D341Med (cell line): ENCODE results near the gene MYO3B.
"Not testable (repeated sequence)": the region's sequence is repeated elsewhere in the genome, so short reads cannot be mapped to it uniquely, and the experiment has no call there.

ENCODE experiments used
- DNase-seq: peaks from one replicate; pipeline ENCODE4 v3.0.0; 2012; ENCODE audit warnings: low spot score

Gene MYO3B

DNA sequence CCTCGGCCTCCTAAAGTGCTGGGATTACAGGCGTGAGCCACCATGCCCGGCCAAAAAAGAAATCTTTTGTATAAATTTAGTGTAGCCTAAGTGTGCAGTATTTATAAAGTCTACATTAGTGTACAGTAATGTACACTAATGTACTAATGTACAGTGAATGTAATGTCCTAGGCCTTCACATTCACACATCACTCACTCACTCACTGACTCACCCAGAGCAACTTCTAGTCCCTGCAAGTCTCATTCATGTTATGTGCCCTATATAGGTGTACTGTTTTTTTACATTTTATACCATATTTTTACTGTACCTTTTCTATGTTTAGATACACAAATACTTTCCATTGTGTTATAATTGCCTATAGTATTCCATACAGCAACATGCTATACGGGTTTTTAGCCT lies 254.9 kb downstream of the MYO3B start:
- no peak for DNase-seq

- no peak for DNase-seq
Measured at GRCh38 chr2:170433448-170433847, 255.5 kb downstream of the MYO3B start.

- not testable (repeated sequence) for DNase-seq
Measured at GRCh38 chr2:170434396-170434795, 256.4 kb downstream of the MYO3B start.

GRCh38 chr2:170434900-170435621 lies 257.1 kb downstream of the MYO3B start:
- DNase-seq, result no peak

DNA sequence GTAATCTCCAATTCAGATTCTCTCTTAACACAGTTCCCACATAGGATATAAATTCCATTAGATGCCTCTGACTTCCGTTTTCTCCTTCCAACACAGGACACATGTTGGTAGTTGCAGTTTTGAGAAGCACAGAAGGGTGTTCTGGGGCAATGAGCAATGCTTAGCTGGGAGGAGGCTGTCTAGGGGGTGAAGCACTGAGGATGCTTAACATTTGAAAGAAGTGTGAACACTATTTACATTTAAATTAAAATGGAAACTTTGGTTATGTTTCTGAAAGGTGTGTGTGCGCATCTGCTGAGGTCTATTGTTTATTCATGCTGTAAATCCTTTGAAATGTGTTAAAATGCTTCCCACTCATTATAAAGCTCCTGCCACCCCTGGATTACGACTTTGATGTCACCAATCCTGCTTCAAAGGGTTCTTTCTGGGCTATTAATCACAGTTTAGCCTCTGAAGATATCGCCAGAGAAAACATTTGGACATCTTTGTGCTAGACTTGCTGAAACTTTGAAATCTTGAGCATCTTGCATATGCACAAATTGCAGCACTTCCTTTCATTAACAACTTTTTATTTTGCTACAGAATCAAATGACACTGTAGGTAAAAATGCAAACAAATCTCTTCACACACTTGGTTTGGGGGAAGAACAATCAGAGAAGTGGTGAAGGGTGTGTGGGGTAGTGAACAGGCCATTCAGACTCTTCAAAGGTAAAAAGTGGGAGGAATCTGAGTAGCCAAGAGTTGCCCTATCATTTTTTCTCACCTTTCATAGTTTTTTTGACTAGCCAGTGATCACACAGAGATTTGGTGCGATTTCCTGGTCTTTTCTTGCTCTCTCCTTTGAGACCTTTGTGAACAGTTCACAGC lies 258.4 kb downstream of the MYO3B start:
- no peak for DNase-seq

DNA sequence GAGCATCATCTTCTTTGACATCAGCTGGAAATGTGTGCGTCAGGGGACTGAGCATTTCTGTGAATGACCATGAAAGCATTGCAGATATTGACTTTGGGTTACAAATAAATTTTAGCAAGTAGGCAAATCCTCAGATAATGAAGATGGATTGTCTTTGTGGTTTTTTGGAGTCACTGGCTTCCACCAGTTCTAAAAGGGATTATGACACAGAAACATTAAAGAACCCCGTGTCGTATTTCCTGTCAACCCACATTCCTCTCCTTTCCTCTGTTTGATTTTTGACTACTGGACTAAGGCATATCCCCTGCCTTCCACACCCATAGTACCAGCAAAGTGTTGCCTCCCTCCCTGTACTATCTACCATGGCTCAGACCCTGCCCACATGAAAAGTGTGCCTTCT lies 268.1 kb downstream of the MYO3B start:
- no peak for DNase-seq

DNA sequence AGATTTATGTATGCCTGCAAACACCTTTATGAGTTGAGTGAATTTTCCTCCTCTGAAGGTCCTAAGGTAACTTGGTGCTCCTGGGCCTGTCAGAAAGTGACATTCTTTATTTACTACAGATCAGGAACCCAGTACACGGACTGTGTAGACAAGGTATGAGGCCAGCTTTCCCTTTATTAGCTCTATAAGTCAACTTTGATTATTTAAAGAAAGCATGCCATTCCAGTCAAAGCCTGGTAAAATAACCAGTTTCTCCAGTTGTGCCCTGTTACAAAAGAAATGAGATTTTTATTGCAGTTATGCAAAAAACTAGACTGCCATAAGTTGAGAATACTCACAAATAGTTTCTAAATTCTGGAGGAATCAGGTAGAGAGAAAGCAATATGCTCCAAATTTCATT lies 271.1 kb downstream of the MYO3B start:
- DNase-seq, result no peak

- DNase-seq, result no peak
Measured at GRCh38 chr2:170454471-170455372, 276.8 kb downstream of the MYO3B start.

DNA sequence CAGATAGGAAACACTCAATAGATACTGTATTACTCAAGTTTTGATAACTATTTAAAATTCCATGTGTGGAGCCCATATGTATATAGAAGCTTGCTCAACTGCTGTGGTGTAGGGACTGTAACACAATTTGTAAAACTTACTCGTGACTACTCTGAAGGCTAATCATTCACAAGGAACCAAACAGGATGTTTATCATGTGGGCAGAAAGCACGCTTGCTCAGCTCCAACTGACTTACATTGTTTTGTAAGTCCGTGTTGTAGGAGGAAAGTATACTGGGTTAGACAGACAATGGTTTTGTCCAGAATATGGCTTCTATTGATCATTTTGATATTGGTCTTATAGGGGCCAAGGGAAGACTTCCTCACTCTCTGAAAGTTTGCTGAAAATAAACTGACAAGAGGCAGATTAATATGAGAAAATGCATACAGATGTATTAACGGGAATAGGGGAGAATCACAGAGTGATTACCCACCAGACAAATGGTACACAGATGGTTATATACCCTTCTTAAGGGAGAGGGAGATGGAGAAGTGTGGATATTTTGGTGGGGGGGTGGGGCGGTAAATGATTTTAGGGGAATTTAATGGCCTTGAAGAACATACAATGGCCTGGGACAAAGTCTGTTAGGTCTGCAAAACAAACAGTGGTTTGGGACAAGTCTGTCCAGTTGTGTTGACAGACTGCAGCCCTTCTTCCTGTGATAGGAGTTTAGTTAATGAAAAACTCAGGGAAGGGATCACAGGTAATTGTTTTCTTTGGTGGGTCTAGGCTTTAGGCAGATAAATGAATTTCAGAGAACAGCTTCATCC lies 277.9 kb downstream of the MYO3B start:
- no peak for DNase-seq

GRCh38 chr2:170456914-170457313 lies 279.0 kb downstream of the MYO3B start:
- no peak for DNase-seq

DNA sequence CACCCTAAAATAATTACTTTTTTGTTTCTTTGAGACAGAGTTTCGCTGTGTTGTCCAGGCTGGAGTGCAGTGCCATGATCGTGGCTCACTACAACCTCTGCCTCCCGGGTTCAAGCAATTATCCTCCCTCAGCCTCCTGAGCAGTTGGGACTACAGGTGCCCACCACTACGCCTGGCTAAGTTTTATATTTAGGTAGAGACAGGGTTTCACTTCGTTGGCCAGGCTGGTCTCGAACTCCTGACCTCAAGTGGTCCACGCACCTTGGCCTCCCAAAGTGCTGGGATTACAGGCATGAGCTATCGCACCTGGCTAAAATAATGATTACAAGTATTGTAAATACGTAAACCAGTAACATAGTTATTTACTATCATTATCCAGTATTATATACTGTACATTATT lies 279.8 kb downstream of the MYO3B start:
- no peak for DNase-seq

GRCh38 chr2:170461889-170462288 lies 283.9 kb downstream of the MYO3B start:
- DNase-seq, result no peak

- DNase-seq, result no peak
Measured at GRCh38 chr2:170462433-170463205, 284.7 kb downstream of the MYO3B start.

- no peak for DNase-seq
Measured at GRCh38 chr2:170463206-170463537, 285.2 kb downstream of the MYO3B start.

DNA sequence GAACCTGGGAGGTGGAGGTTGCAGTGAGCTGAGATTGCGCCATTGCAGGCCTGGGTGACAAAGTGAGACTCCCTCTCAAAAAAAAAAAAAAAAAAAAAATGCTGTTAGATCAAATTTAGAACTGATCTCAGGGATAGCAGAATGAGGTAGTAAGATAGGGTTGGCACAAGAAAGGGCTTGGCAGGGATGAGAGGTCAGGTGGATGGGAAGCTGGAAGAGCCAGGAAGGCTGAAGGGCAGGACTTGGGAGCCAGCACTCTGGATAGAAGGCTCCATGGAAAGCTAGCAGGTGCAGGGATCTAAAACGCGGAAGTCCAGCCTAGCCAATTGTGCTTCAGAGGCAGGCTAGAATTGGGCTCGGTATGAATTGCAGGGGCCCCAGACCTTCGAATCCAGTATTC lies 286.3 kb downstream of the MYO3B start:
- no peak for DNase-seq

- DNase-seq, result no peak
Measured at GRCh38 chr2:170465241-170465640, 287.3 kb downstream of the MYO3B start.

DNA sequence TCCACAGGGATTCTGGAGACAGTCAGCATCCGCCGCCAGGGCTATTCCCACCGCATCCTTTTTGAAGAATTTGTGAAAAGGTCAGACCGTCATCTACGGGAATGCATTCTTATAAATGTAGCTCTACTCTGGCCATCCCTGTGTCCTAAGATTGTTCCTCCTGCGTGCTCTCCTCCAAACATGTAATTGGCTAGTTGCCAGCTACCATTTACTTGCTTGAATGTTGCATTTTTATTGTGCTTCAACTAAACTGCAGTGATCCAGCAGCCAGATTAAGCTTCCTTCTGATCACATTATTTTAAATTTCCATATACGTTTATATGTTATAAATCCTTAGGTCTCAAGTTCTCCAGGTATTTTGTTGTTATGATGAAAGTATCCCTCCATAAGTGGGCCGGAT lies 288.7 kb downstream of the MYO3B start:
- no peak for DNase-seq

- no peak for DNase-seq
Measured at GRCh38 chr2:170467568-170468422, 289.8 kb downstream of the MYO3B start.

DNA sequence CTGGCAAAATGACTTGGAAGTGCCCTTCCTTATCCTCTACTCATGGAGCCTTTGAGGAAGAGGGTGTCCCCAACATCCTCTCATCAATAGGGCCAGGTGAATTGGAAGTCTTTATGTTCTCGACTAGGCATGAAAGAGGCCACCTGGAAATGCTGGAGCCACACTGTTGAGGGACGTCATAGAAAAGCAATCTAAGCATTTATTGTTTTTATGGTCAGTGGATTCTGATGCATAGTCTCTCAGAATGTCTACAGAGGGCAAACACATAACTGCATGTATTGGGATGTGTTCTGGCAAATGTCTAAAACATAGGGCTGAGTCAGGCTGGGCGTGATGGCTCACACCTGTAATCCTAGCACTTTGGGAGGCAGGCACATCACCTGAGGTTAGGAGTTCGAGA lies 290.6 kb downstream of the MYO3B start:
- DNase-seq, result no peak

DNA sequence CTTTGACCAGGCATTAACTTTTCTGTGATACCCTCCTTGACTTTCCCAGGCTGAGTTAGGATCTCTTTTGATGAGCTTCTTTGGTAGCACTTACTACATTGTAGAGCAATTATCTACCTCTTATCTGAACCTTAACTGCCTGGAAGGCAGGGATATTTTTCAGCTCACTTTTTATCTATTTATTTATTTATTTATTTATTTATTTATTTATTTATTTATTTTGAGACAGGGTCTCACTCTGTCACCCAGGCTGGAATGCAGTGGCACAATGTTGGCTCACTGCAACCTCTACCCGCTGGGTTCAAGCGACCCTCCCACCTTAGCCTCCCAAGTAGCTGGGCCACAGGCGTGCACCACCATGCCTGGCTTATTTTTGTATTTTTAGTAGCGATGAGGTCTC lies 294.6 kb downstream of the MYO3B start:
- not testable (repeated sequence) for DNase-seq
